ENCODE data around the gene TBCD. TPM values are rescaled to one million over a fixed set of nuclear protein-coding genes. Genes with fewer than 3 reads are reported as not detected.
A peak's percentile ranks its signal among the peaks of the same experiment; 100 is the strongest.

TBCD gene
- total RNA-seq, 1 experiment from 2014 or later: 173 TPM

DNA sequence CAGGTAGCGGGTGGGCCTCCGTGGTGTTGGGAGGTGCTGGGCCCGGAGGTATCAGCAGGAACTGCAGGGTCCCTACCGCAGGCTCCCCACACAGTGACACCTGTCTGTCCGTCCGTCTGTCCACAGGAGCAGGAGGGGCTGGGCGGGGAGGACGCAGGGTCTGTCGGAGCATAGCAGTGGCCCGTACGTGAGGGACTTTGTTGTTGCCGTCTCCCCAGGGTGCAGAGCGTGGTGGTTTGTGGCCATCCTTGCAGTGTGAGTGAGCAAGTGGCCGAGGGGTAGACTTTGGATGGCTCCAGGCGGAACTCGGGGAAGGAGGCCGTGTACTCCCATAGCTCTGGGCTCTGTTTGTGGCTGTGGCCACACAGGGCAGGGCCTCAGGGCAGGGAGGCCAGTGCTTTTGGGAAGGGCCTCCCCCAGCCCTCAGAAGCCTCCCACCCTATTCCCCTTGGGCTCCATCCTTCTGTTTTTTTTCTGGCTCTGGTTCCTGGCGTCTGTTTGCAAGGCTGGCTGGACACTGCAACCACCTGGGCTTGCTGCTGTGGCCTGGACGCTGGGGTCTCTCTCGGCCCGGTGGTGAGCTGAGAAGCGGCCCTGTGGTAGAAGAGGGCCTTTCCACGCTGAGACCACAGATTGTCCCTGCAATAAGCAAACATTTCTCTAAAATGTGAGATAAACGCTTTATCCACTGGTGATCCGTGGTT, 128.9 kb downstream of the TBCD start:
- ChIA-PET CTCF (interaction anchor here (1.2 to 1.3 kb wide), 2 partner anchors 17 to 38 kb away, joined by 4 read pairs; no protein-coding TSS in a partner anchor), POLR2A (no interaction called here)
- peaks cover 27% of the 10 kb centered on the region for H3K4me1 Mint-ChIP-seq
- no peak overlapping the region for H3K4me3 Mint-ChIP-seq
- ATAC-seq: no peak
- no peaks in the 10 kb centered on the region for H3K27me3 Mint-ChIP-seq (ENCODE audit: low read depth)
- H3K9me3 Mint-ChIP-seq: peaks cover 5% of the 10 kb centered on the region; the same call in 1 of the 2 replicates
- DNase-seq (ENCODE audit: low spot score): no peak
- H3K36me3 Mint-ChIP-seq: peaks cover 23% of the 10 kb centered on the region
- H3K27ac Mint-ChIP-seq: peak overlapping the region; percentile 70
- TF ChIP-seq FOXJ3 (CRISPR knock-in tag; IDR thresholded peaks at IDR 0.05; ENCODE audit: borderline replicate concordance): no peak
- no peak for TF ChIP-seq ZBTB21 (CRISPR knock-in tag; IDR thresholded peaks at IDR 0.05; ENCODE audit: borderline replicate concordance)

DNA sequence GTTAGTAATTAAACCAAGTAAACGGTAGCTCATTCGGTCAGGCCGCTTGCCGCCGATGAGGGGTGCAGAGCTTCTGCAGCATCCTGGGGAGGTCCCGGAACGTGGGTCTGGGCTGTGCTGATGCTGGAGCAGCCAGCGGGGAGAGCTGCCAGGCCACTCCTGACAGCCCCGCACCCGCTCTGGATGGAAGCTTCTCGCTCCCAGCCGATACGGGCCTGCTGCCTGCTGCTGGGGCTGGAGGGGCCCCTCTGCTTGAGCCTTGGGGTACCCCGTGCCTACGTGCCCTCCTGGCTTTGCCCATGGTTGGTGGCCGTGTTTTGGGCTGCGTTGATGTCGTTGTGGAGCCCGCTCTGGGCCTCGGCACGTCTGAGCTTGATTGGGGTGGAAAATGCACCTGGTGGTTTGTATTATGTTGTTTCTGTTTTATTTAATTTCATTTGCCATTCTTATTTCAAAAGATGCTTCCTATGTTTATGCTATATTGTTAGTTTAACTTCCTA, 129.5 kb downstream of the TBCD start:
- peak overlapping the region; percentile 94 for H3K27ac Mint-ChIP-seq
- no peak for DNase-seq (ENCODE audit: low spot score)
- no peaks in the 10 kb centered on the region for H3K27me3 Mint-ChIP-seq (ENCODE audit: low read depth)
- CTCF ChIA-PET: interaction anchor here (1.2 to 1.3 kb wide), 3 partner anchors 12 to 38 kb away, joined by 4 to 5 read pairs (median 4); no protein-coding TSS in a partner anchor
- TF ChIP-seq ETV6 (CRISPR knock-in tag; IDR thresholded peaks at IDR 0.05): no peak
- no peak for TF ChIP-seq ESRRA (CRISPR knock-in tag; IDR thresholded peaks at IDR 0.05; ENCODE audit: borderline replicate concordance)
- TF ChIP-seq NFE2L1 (CRISPR knock-in tag; IDR thresholded peaks at IDR 0.05): no peak
- TF ChIP-seq, protein P1, sequence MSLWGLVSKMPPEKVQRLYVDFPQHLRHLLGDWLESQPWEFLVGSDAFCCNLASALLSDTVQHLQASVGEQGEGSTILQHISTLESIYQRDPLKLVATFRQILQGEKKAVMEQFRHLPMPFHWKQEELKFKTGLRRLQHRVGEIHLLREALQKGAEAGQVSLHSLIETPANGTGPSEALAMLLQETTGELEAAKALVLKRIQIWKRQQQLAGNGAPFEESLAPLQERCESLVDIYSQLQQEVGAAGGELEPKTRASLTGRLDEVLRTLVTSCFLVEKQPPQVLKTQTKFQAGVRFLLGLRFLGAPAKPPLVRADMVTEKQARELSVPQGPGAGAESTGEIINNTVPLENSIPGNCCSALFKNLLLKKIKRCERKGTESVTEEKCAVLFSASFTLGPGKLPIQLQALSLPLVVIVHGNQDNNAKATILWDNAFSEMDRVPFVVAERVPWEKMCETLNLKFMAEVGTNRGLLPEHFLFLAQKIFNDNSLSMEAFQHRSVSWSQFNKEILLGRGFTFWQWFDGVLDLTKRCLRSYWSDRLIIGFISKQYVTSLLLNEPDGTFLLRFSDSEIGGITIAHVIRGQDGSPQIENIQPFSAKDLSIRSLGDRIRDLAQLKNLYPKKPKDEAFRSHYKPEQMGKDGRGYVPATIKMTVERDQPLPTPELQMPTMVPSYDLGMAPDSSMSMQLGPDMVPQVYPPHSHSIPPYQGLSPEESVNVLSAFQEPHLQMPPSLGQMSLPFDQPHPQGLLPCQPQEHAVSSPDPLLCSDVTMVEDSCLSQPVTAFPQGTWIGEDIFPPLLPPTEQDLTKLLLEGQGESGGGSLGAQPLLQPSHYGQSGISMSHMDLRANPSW (CRISPR knock-in tag; conservative IDR thresholded peaks at IDR 0.05; ENCODE audit: low read depth): no peak
- no peak for TF ChIP-seq HMGA2 (CRISPR knock-in tag; IDR thresholded peaks at IDR 0.05)
- TF ChIP-seq, protein P2, sequence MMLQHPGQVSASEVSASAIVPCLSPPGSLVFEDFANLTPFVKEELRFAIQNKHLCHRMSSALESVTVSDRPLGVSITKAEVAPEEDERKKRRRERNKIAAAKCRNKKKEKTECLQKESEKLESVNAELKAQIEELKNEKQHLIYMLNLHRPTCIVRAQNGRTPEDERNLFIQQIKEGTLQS (CRISPR knock-in tag; conservative IDR thresholded peaks at IDR 0.05): no peak
- TF ChIP-seq, protein P3, sequence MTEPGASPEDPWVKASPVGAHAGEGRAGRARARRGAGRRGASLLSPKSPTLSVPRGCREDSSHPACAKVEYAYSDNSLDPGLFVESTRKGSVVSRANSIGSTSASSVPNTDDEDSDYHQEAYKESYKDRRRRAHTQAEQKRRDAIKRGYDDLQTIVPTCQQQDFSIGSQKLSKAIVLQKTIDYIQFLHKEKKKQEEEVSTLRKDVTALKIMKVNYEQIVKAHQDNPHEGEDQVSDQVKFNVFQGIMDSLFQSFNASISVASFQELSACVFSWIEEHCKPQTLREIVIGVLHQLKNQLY (CRISPR knock-in tag; IDR thresholded peaks at IDR 0.05): no peak
- peaks cover 26% of the 10 kb centered on the region for H3K36me3 Mint-ChIP-seq
- 0 out of 2 replicates have a peak, but pooled peaks have one; percentile 15 for ATAC-seq
- no peak overlapping the region for H3K4me3 Mint-ChIP-seq
- H3K9me3 Mint-ChIP-seq: peaks cover 5% of the 10 kb centered on the region; the same call in 1 of the 2 replicates
- H3K4me1 Mint-ChIP-seq: peaks cover 25% of the 10 kb centered on the region
- POLR2A ChIA-PET: no interaction called here

DNA sequence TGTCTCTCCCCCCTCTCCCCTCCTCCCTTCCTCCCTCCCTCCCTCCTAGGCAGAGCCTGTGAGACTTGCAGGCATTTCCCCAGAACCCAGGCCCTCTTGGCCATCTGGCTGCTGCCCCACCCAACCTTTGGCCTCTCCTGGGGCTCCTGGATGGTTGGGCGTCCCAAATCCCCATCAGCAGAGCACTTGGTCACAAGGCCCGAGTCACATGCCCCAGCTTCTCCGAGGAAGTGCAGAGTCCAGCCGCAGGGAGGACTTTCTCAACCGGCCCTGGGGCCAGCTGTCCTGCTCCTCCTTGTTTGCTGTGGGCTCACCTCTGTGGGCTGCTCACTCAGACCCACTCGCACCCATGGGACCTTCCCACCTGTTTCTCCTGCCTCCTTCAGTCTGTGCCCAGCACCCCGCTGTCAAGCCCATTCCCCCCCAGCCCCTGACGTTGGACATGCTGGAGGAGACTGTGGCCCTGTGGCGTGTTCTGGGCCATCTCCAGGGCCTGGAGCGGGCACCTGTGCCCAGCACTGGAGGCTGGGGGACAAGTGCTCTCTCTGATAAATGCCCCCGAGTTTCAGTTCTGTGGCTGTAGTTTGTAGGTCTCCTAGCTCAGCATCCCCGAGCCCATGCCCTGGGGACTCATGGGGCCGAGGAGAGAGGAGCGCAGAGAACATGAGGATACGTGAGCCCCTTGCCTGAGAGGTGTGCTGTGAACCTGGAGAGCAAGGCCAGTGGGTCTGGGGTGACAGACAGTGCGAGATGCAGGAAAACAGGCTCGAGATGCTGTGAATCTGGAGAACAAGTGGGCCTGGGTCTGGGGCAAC, 130.2 kb downstream of the TBCD start:
- Mint-ChIP-seq H3K27me3 (ENCODE audit: low read depth) (no peaks in the 10 kb centered on the region), H3K4me3 (no peak overlapping the region), H3K27ac (peak overlapping the region; percentile 94), H3K36me3 (peaks cover 26% of the 10 kb centered on the region), H3K9me3 (peaks cover 5% of the 10 kb centered on the region; the same call in 1 of the 2 replicates), H3K4me1 (peaks cover 19% of the 10 kb centered on the region)
- ChIA-PET CTCF (interaction anchor here (0.5 to 1.3 kb wide), 4 partner anchors 11 to 123 kb away, joined by 3 to 5 read pairs (median 4); no protein-coding TSS in a partner anchor), POLR2A (no interaction called here)
- peak; percentile 55 for TF ChIP-seq GABPB1 (CRISPR knock-in tag; IDR thresholded peaks at IDR 0.05)
- TF ChIP-seq, protein P4, sequence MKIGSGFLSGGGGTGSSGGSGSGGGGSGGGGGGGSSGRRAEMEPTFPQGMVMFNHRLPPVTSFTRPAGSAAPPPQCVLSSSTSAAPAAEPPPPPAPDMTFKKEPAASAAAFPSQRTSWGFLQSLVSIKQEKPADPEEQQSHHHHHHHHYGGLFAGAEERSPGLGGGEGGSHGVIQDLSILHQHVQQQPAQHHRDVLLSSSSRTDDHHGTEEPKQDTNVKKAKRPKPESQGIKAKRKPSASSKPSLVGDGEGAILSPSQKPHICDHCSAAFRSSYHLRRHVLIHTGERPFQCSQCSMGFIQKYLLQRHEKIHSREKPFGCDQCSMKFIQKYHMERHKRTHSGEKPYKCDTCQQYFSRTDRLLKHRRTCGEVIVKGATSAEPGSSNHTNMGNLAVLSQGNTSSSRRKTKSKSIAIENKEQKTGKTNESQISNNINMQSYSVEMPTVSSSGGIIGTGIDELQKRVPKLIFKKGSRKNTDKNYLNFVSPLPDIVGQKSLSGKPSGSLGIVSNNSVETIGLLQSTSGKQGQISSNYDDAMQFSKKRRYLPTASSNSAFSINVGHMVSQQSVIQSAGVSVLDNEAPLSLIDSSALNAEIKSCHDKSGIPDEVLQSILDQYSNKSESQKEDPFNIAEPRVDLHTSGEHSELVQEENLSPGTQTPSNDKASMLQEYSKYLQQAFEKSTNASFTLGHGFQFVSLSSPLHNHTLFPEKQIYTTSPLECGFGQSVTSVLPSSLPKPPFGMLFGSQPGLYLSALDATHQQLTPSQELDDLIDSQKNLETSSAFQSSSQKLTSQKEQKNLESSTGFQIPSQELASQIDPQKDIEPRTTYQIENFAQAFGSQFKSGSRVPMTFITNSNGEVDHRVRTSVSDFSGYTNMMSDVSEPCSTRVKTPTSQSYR (CRISPR knock-in tag; IDR thresholded peaks at IDR 0.05): no peak
- no peak for DNase-seq (ENCODE audit: low spot score)
- no peak for ATAC-seq
